PC-9 (cell line): Measurements from ENCODE around the gene TRABD2B. TPM values are rescaled to one million over a fixed set of nuclear protein-coding genes. Genes with fewer than 3 reads are reported as not detected.
A peak's percentile ranks its signal among the peaks of the same experiment; 100 is the strongest.

ENCODE experiments used
- BruUV-seq: library from RNA; stranded (reverse); fragments of 400-500 nt; replicated peaks from 2 replicates; lab custom pipeline; 2021; lab: Mats Ljungman, UMichigan
- CTCF ChIA-PET: fragments of 300-600 bp; sonication (Branson Sonifier 250); formaldehyde crosslinking; loops from one replicate; lab custom pipeline; 2022; ENCODE audit warnings: antibody characterized with exemption; lab: Charles Lee
- POLR2A ChIA-PET: fragments of 300-600 bp; sonication (Branson Sonifier 250); formaldehyde crosslinking; loops from one replicate; lab custom pipeline; 2022; ENCODE audit warnings: antibody characterized with exemption; ENCODE audit not compliant: unreplicated experiment; lab: Charles Lee
- DNase-seq, 2 experiments: peaks; one replicate each; pipeline versions ENCODE4 v3.0.0 to v3.0.0-alpha.2; 2015 to 2022; ENCODE audit warnings: mixed read lengths in 1 of 2
- H2AFZ ChIP-seq: fragments of 200-600 bp; sonication (generic); 2 replicates; pipeline ENCODE4 v1.8.1; 2017; ENCODE audit warnings: antibody characterized with exemption
- H3F3A ChIP-seq: fragments of 200-600 bp; sonication (generic); 2 replicates; pipeline ENCODE4 v1.8.1; 2017; ENCODE audit warnings: antibody characterized with exemption, mild to moderate bottlenecking, low read depth; ENCODE audit not compliant: insufficient read depth
- H3K27ac ChIP-seq: fragments of 200-600 bp; sonication (generic); 2 replicates; pipeline ENCODE4 v1.6.1; 2016; ENCODE audit warnings: mixed run types
- H3K27me3 ChIP-seq: fragments of 200-600 bp; sonication (generic); 2 replicates; pipeline ENCODE4 v1.6.1; 2016; ENCODE audit warnings: low read depth, mixed run types; ENCODE audit not compliant: insufficient read depth
- H3K36me3 ChIP-seq: fragments of 200-600 bp; sonication (generic); 2 replicates; pipeline ENCODE4 v1.6.1; 2016; ENCODE audit warnings: low read depth, mixed run types
- H3K4me1 ChIP-seq: fragments of 200-600 bp; sonication (generic); replicated peaks from 2 replicates; pipeline ENCODE4 v1.6.1; 2016; ENCODE audit warnings: mixed run types; ENCODE audit not compliant: insufficient read depth
- H3K4me2 ChIP-seq: fragments of 200-600 bp; sonication (generic); 2 replicates; pipeline ENCODE4 v1.6.1; 2017; ENCODE audit warnings: mixed run types
- H3K4me3 ChIP-seq: fragments of 200-600 bp; sonication (generic); 2 replicates; pipeline ENCODE4 v1.6.1; 2016; ENCODE audit warnings: mixed run types
- H3K79me2 ChIP-seq: fragments of 200-600 bp; sonication (generic); 2 replicates; pipeline ENCODE4 v1.6.1; 2017; ENCODE audit warnings: low read depth, mixed run types
- H3K9me2 ChIP-seq: fragments of 200-600 bp; sonication (generic); 2 replicates; pipeline ENCODE4 v1.8.1; 2017; ENCODE audit warnings: mild to moderate bottlenecking; ENCODE audit not compliant: insufficient read depth
- H3K9me3 ChIP-seq: fragments of 200-600 bp; sonication (generic); 2 replicates; pipeline ENCODE4 v1.8.1; 2016; ENCODE audit warnings: low read depth; ENCODE audit not compliant: insufficient read depth
- H4K20me1 ChIP-seq: fragments of 200-600 bp; sonication (generic); 2 replicates; pipeline ENCODE4 v1.8.1; 2017; ENCODE audit not compliant: insufficient read depth
- EZH2 ChIP-seq: fragments of 200-600 bp; sonication (generic); IDR thresholded peaks from 2 replicates; pipeline ENCODE4 v1.8.0; 2017; ENCODE audit warnings: antibody characterized with exemption, low read depth
- intact Hi-C: fragments of 100-400 bp; cut with micrococcal nuclease; formaldehyde crosslinking; loops from one replicate; pipeline ENCODE4 v1.10.0; 2022; ENCODE audit not compliant: unreplicated experiment
- total RNA-seq: library from RNA; stranded (reverse); gene quantifications from 2 replicates; pipeline ENCODE4 v1.2.3, GENCODE V29; 2021
- TF ChIP-seq, protein P1 (sequence below): fragments of 200-600 bp; sonication (generic); conservative IDR thresholded peaks from 2 replicates; pipeline ENCODE4 v1.6.1; 2017; ENCODE audit warnings: mixed run types, antibody characterized with exemption, mild to moderate bottlenecking, moderate library complexity

TRABD2B gene
- total RNA-seq, 1 experiment from 2014 or later = not detected

DNA sequence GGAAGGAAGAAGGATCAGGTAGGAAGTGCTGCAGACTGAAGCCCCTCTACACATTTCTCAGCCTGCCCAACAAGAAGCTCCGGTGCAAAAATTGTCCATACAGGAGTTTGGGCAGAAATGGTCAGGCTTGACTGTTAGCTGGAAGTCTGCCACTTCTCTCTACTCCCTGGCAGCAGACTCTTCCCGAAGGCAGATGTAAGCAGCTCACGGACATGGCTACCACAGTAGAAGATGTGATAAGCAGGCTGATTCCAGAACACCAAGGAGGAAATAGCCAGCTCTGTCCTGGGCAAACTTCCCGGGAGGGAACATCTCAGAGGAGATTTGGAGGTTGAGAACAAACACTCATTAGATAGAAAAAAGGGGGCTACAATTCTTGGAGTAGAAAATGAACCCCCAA, 52.6 kb downstream of the TRABD2B start:
- ChIA-PET POLR2A (no interaction called here), CTCF (no interaction called here)
- BruUV-seq = no TSS peak
- Histone ChIP-seq H3K9me2 (no peaks in the 10 kb centered on the region), H3K27me3 (no peaks in the 10 kb centered on the region), H3K36me3 (no peaks in the 10 kb centered on the region), H3K27ac (no peak overlapping the region), H3K4me3 (no peak overlapping the region), H4K20me1 (no peaks in the 10 kb centered on the region), H3K4me2 (no peak overlapping the region), H3F3A (no peaks in the 10 kb centered on the region), H3K79me2 (no peaks in the 10 kb centered on the region), H3K9me3 (no peaks in the 10 kb centered on the region), H3K4me1 (peaks cover 6% of the 10 kb centered on the region; the same call in 1 of the 2 replicates), H2AFZ (no peak overlapping the region)
- TF ChIP-seq, protein P1, sequence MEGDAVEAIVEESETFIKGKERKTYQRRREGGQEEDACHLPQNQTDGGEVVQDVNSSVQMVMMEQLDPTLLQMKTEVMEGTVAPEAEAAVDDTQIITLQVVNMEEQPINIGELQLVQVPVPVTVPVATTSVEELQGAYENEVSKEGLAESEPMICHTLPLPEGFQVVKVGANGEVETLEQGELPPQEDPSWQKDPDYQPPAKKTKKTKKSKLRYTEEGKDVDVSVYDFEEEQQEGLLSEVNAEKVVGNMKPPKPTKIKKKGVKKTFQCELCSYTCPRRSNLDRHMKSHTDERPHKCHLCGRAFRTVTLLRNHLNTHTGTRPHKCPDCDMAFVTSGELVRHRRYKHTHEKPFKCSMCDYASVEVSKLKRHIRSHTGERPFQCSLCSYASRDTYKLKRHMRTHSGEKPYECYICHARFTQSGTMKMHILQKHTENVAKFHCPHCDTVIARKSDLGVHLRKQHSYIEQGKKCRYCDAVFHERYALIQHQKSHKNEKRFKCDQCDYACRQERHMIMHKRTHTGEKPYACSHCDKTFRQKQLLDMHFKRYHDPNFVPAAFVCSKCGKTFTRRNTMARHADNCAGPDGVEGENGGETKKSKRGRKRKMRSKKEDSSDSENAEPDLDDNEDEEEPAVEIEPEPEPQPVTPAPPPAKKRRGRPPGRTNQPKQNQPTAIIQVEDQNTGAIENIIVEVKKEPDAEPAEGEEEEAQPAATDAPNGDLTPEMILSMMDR = no peak
- no peak for TF ChIP-seq EZH2
- intact Hi-C loops = no loop called here
- DNase-seq = no peak

DNA sequence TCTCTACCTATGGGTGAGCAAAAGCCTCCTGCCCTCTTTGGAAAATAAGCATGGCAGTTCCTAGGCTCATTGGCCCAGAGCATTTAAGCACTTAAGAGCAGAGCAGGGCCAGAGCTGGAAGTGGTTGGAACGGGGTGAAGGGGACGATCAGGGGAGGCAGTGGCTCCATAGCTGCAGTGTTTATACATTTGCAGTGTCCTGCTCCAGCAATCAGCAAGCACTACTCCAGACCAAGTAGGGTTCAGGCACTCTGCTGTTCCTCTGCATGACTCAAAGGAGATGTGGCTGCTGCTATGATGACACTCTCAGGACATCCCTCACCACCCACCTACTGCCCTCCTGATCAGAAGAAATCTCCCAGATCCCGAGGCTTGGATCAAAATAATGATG, 55.0 kb downstream of the TRABD2B start:
- no peaks in the 10 kb centered on the region for H3K9me2 ChIP-seq
- intact Hi-C loops = no loop called here
- H3K36me3 ChIP-seq = no peaks in the 10 kb centered on the region
- no peak overlapping the region for H3K4me3 ChIP-seq
- peak overlapping the region; percentile 1; the same call in 1 of the 2 replicates for H3K4me2 ChIP-seq
- ChIA-PET POLR2A (no interaction called here), CTCF (no interaction called here)
- no TSS peak for BruUV-seq
- TF ChIP-seq, protein P1 = no peak
- TF ChIP-seq EZH2 = no peak
- H3K4me1 ChIP-seq = peaks cover 6% of the 10 kb centered on the region; the same call in 1 of the 2 replicates
- no peak for DNase-seq
- no peak overlapping the region for H3K27ac ChIP-seq
- H3K27me3 ChIP-seq = no peaks in the 10 kb centered on the region
- no peak overlapping the region for H2AFZ ChIP-seq
- H4K20me1 ChIP-seq = no peaks in the 10 kb centered on the region; the same call in 1 of the 2 replicates
- H3K9me3 ChIP-seq = no peaks in the 10 kb centered on the region
- H3K79me2 ChIP-seq = no peaks in the 10 kb centered on the region
- no peaks in the 10 kb centered on the region for H3F3A ChIP-seq

DNA sequence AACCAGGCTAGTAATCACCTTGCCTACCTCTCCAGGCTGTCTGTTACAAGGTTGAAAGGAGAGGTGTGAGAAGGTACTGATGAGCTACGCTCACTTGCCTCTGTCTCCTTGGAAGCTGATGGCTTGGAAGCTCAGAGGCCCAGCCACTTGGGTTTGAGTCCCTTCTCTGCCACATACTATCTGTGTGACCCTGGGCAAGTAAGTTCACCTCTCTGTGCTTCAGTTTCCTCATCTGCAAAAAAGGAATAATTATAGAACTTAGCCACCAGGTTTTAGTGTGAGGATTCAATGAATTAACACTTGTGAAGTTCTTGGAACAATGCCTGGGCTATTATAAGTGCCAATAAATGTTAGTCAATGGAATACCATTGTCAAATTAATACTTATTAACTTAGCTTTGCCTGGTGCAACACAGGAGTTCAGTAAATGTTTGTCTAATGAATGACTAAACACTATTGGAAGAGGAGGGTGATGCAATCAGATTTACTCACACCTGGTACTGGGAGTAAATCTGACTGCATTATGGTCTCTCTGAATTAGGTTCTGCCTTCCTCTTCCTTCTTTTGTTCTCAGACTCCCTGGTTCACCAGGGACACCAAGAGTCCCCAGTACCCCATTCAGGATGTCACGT, 55.5 kb downstream of the TRABD2B start:
- no peak for TF ChIP-seq EZH2
- TF ChIP-seq, protein P1 = no peak
- H3K9me2 ChIP-seq = no peaks in the 10 kb centered on the region
- no peak overlapping the region for H3K4me3 ChIP-seq
- H3K27ac ChIP-seq = no peak overlapping the region
- intact Hi-C loops = no loop called here
- H3K4me1 ChIP-seq = peaks cover 6% of the 10 kb centered on the region; the same call in 1 of the 2 replicates
- H3K4me2 ChIP-seq = peak overlapping the region; percentile 1; the same call in 1 of the 2 replicates
- no peaks in the 10 kb centered on the region for H3K9me3 ChIP-seq
- POLR2A ChIA-PET = no interaction called here
- H3K27me3 ChIP-seq = no peaks in the 10 kb centered on the region
- no peak overlapping the region for H2AFZ ChIP-seq
- no peaks in the 10 kb centered on the region for H3K36me3 ChIP-seq
- no TSS peak for BruUV-seq
- H4K20me1 ChIP-seq = no peaks in the 10 kb centered on the region; the same call in 1 of the 2 replicates
- CTCF ChIA-PET = no interaction called here
- peak in 1 of 2 experiments; percentile 74 for DNase-seq
- H3F3A ChIP-seq = no peaks in the 10 kb centered on the region
- no peaks in the 10 kb centered on the region for H3K79me2 ChIP-seq
